GM23338 (cell line): ENCODE data around the gene DLL4. TPM values are rescaled to one million over a fixed set of nuclear protein-coding genes. Genes with fewer than 3 reads are reported as not detected.

ENCODE experiments used
- ATAC-seq: fragments of 200-7000 bp; cut with Tn5 transposase; 3 replicates; pipeline ENCODE4 v1.9.1; 2020
- DNase-seq: peaks from one replicate; pipeline ENCODE4 v3.0.0-alpha.2; 2015; ENCODE audit warnings: low spot score
- H2AFZ ChIP-seq: fragments of 200-600 bp; sonication (generic); 2 replicates; pipeline ENCODE4 v1.8.0; 2016; ENCODE audit warnings: antibody characterized with exemption, mild to moderate bottlenecking, moderate library complexity
- H3F3A ChIP-seq: fragments of 200-600 bp; sonication (generic); replicated peaks from 2 replicates; pipeline ENCODE4 v1.8.0; 2017; ENCODE audit warnings: antibody characterized with exemption, mixed run types, low read depth
- H3K27ac ChIP-seq: fragments of 200-600 bp; sonication (generic); 2 replicates; pipeline ENCODE4 v1.6.1; 2016; ENCODE audit warnings: low read depth
- H3K27me3 ChIP-seq: fragments of 200-600 bp; sonication (generic); 2 replicates; pipeline ENCODE4 v1.8.0; 2016; ENCODE audit warnings: mild to moderate bottlenecking, mixed run types, moderate library complexity; ENCODE audit not compliant: insufficient read depth
- H3K36me3 ChIP-seq: fragments of 200-600 bp; sonication (generic); 2 replicates; pipeline ENCODE4 v1.8.0; 2016; ENCODE audit warnings: mild to moderate bottlenecking; ENCODE audit not compliant: insufficient read depth
- H3K4me1 ChIP-seq: fragments of 200-600 bp; sonication (generic); 2 replicates; pipeline ENCODE4 v1.8.0; 2016; ENCODE audit warnings: mild to moderate bottlenecking, moderate library complexity; ENCODE audit not compliant: insufficient read depth
- H3K4me2 ChIP-seq: fragments of 200-600 bp; sonication (generic); 2 replicates; pipeline ENCODE4 v1.7.1; 2017; ENCODE audit warnings: mixed run types
- H3K4me3 ChIP-seq: fragments of 200-600 bp; sonication (generic); 2 replicates; pipeline ENCODE4 v1.6.1; 2016; ENCODE audit warnings: mixed run types
- H3K79me2 ChIP-seq: fragments of 200-600 bp; sonication (generic); replicated peaks from 2 replicates; pipeline ENCODE4 v1.8.0; 2017; ENCODE audit warnings: mild to moderate bottlenecking; ENCODE audit not compliant: insufficient read depth
- H3K9me2 ChIP-seq: fragments of 200-600 bp; sonication (generic); 2 replicates; pipeline ENCODE4 v1.8.0; 2017; ENCODE audit not compliant: insufficient read depth
- H4K20me1 ChIP-seq: fragments of 200-600 bp; sonication (generic); replicated peaks from 2 replicates; pipeline ENCODE4 v1.8.0; 2017; ENCODE audit warnings: mild to moderate bottlenecking; ENCODE audit not compliant: insufficient read depth
- H3K27ac Mint-ChIP-seq: 2 replicates; pipeline ENCODE4 v1.8.0; 2020; ENCODE audit warnings: inconsistent platforms, mild to moderate bottlenecking, moderate library complexity, mixed read lengths
- H3K27me3 Mint-ChIP-seq: 3 replicates; pipeline ENCODE4 v1.8.0; 2022; ENCODE audit warnings: low read depth, mild to moderate bottlenecking, moderate library complexity, mixed read lengths, inconsistent platforms; ENCODE audit not compliant: insufficient read depth, poor library complexity
- H3K36me3 Mint-ChIP-seq: 3 replicates; pipeline ENCODE4 v1.8.0; 2021; ENCODE audit warnings: low read depth, mild to moderate bottlenecking, inconsistent platforms, moderate library complexity, mixed read lengths
- H3K4me1 Mint-ChIP-seq: 3 replicates; pipeline ENCODE4 v1.8.0; 2020; ENCODE audit warnings: mild to moderate bottlenecking, inconsistent platforms, mixed read lengths
- H3K4me3 Mint-ChIP-seq: 3 replicates; pipeline ENCODE4 v1.8.0; 2021; ENCODE audit warnings: moderate library complexity, mild to moderate bottlenecking, inconsistent platforms, mixed read lengths
- H3K9me3 Mint-ChIP-seq: 3 replicates; pipeline ENCODE4 v1.8.0; 2020; ENCODE audit warnings: moderate library complexity, mild to moderate bottlenecking, inconsistent platforms, mixed read lengths
- CREB1 ChIP-seq: fragments of 250-450 bp; sonication (Bioruptor Pico); IDR thresholded peaks from 2 replicates; pipeline ENCODE4 v1.5.0; 2020; ENCODE audit warnings: low read depth, mild to moderate bottlenecking, moderate library complexity
- CTCF ChIP-seq, 2 experiments: fragments of 200-600 bp in 1 of 2; sonication (generic) in 1 of 2; conservative IDR thresholded peaks; 2 replicates each; pipeline versions ENCODE4 v1.5.1 to v1.6.1; 2016 to 2017; ENCODE audit warnings: antibody characterized with exemption in 2 of 2, low read depth in 2 of 2, mild to moderate bottlenecking in 2 of 2, moderate library complexity in 1 of 2
- ETS1 ChIP-seq: IDR thresholded peaks from 2 replicates; pipeline ENCODE4 v1.6.1; 2016; ENCODE audit warnings: antibody characterized with exemption
- EZH2 ChIP-seq: fragments of 200-600 bp; sonication (generic); IDR thresholded peaks from one replicate; pipeline ENCODE4 v1.8.0; 2017; ENCODE audit warnings: antibody characterized with exemption, mild to moderate bottlenecking, low read depth; ENCODE audit not compliant: unreplicated experiment
- EZH2phosphoT487 ChIP-seq: fragments of 200-600 bp; sonication (generic); IDR thresholded peaks from one replicate; pipeline ENCODE4 v1.8.1; 2018; ENCODE audit warnings: antibody characterized with exemption; ENCODE audit not compliant: unreplicated experiment
- JUNB ChIP-seq: IDR thresholded peaks from one replicate; pipeline ENCODE4 v1.6.1; 2016; ENCODE audit warnings: antibody characterized with exemption; ENCODE audit not compliant: unreplicated experiment
- NANOG ChIP-seq: IDR thresholded peaks from 2 replicates; pipeline ENCODE4 v1.6.1; 2016; ENCODE audit warnings: antibody characterized with exemption, borderline replicate concordance
- POLR2AphosphoS5 ChIP-seq: IDR thresholded peaks from 2 replicates; pipeline ENCODE4 v1.6.1; 2016; ENCODE audit warnings: antibody characterized with exemption, low read depth
- STAT1 ChIP-seq: IDR thresholded peaks from one replicate; pipeline ENCODE4 v1.6.1; 2016; ENCODE audit warnings: antibody characterized with exemption; ENCODE audit not compliant: unreplicated experiment
- ZNF114 ChIP-seq: fragments of 250-450 bp; sonication (Bioruptor Pico); IDR thresholded peaks from 2 replicates; pipeline ENCODE4 v1.5.0; 2020; ENCODE audit warnings: mild to moderate bottlenecking, moderate library complexity
- ZNF331 ChIP-seq: fragments of 250-450 bp; sonication (Bioruptor Pico); IDR thresholded peaks from 2 replicates; pipeline ENCODE4 v1.5.0; 2020; ENCODE audit warnings: low read depth, mild to moderate bottlenecking, moderate library complexity
- ZNF462 ChIP-seq: fragments of 250-450 bp; sonication (Bioruptor Pico); IDR thresholded peaks from 2 replicates; pipeline ENCODE4 v1.5.0; 2020; ENCODE audit warnings: mild to moderate bottlenecking, moderate library complexity
- polyA plus RNA-seq: library from polyadenylated mRNA; unstranded; fragments of >200 nt; fragmentation: Nextera tagmentation; extraction: Ambion mirVana; gene quantifications from 2 replicates; pipeline ENCODE4 v1.2.1, GENCODE V29; 2016
- total RNA-seq: library from RNA; depleted of rRNA; stranded (reverse); fragments of >200 nt; shearing (Covaris generic); gene quantifications from 2 replicates; pipeline ENCODE4 v1.2.3, GENCODE V29; 2014
- TF ChIP-seq, protein P1 (sequence below): IDR thresholded peaks from one replicate; pipeline ENCODE4 v1.6.1; 2018; ENCODE audit warnings: antibody characterized with exemption; ENCODE audit not compliant: unreplicated experiment

Gene DLL4
- total and polyA plus RNA-seq, 2 experiments from 2014 or later, result 0.31 to 0.99 TPM

DNA sequence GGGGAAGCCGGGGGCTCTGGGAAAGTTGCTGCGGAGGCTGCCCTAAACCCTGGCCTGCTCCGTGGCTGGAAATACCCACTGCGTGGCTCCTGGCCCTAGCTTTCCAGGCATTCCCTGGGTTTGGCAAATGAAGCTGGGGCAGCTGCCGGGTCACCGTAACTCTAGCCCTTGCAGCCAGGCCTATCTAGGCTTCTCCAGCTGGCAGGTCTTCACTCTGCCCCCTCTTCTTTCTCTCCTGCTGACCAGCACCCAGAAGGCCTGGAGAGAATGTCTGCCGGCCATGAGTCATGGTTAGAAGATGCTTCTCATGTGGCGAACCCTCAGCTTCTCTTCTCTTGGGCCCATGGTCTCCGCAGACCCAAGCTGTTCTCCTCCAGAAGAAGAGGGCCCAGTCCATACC lies 5.6 kb upstream of the DLL4 start:
- Histone ChIP-seq H3K9me2 (no peaks in the 10 kb centered on the region), H3K27ac (no peak overlapping the region), H3K4me2 (no peak overlapping the region), H2AFZ (no peak overlapping the region), H3K27me3 (peaks cover 82% of the 10 kb centered on the region), H4K20me1 (peaks cover 6% of the 10 kb centered on the region; the same call in 1 of the 2 replicates), H3K36me3 (no peaks in the 10 kb centered on the region), H3K4me1 (peaks cover 11% of the 10 kb centered on the region), H3F3A (peaks cover 10% of the 10 kb centered on the region; the same call in 1 of the 2 replicates), H3K4me3 (no peak overlapping the region), H3K79me2 (no peaks in the 10 kb centered on the region)
- Mint-ChIP-seq H3K36me3 (no peaks in the 10 kb centered on the region; the same call in 2 of the 3 replicates), H3K4me1 (peaks cover 15% of the 10 kb centered on the region), H3K4me3 (no peak overlapping the region), H3K27me3 (peaks cover 81% of the 10 kb centered on the region), H3K9me3 (no peaks in the 10 kb centered on the region), H3K27ac (no peak overlapping the region)
- ATAC-seq, result no peak
- TF ChIP-seq NANOG (no peak), POLR2AphosphoS5 (no peak), ZNF331 (CRISPR knock-in tag) (no peak), ZNF462 (CRISPR knock-in tag) (no peak), CTCF (conservative IDR thresholded peaks at IDR 0.05; ENCODE audit: low read depth in 2 of 2) (no peak), EZH2phosphoT487 (no peak), JUNB (no peak), ETS1 (no peak), EZH2 (no peak), ZNF114 (CRISPR knock-in tag) (no peak), CREB1 (CRISPR knock-in tag) (no peak), STAT1 (no peak)
- TF ChIP-seq, protein P1, sequence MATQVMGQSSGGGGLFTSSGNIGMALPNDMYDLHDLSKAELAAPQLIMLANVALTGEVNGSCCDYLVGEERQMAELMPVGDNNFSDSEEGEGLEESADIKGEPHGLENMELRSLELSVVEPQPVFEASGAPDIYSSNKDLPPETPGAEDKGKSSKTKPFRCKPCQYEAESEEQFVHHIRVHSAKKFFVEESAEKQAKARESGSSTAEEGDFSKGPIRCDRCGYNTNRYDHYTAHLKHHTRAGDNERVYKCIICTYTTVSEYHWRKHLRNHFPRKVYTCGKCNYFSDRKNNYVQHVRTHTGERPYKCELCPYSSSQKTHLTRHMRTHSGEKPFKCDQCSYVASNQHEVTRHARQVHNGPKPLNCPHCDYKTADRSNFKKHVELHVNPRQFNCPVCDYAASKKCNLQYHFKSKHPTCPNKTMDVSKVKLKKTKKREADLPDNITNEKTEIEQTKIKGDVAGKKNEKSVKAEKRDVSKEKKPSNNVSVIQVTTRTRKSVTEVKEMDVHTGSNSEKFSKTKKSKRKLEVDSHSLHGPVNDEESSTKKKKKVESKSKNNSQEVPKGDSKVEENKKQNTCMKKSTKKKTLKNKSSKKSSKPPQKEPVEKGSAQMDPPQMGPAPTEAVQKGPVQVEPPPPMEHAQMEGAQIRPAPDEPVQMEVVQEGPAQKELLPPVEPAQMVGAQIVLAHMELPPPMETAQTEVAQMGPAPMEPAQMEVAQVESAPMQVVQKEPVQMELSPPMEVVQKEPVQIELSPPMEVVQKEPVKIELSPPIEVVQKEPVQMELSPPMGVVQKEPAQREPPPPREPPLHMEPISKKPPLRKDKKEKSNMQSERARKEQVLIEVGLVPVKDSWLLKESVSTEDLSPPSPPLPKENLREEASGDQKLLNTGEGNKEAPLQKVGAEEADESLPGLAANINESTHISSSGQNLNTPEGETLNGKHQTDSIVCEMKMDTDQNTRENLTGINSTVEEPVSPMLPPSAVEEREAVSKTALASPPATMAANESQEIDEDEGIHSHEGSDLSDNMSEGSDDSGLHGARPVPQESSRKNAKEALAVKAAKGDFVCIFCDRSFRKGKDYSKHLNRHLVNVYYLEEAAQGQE, result no peak
- DNase-seq, result no peak
